HEK293 (cell line): ENCODE data around the gene ECE1.

ENCODE experiments used
- CTCF ChIA-PET: fragments of 350-600 bp; formaldehyde crosslinking; extraction: SDS; loops from one replicate; lab custom pipeline; 2021; ENCODE audit warnings: antibody characterized with exemption; lab: Yijun Ruan, JAX
- POLR2A ChIA-PET: fragments of 300-600 bp; formaldehyde crosslinking; extraction: SDS; loops from one replicate; lab custom pipeline; 2020; ENCODE audit warnings: antibody characterized with exemption, inconsistent platforms; lab: Yijun Ruan, JAX
- H3K27ac ChIP-seq: fragments of 200-500 bp; sonication (Bioruptor generic); 2 replicates; pipeline ENCODE4 v1.5.1; 2014; ENCODE audit warnings: low read depth, low read length, control low read depth, inconsistent platforms; ENCODE audit errors: extremely low read depth
- H3K36me3 ChIP-seq, 2 experiments: fragments of 200-500 bp in 1 of 2; sonication (Bioruptor generic) in 1 of 2; 1 replicate in 1 of 2; 2 replicates in 1 of 2; pipeline ENCODE4 v1.5.1; 2014 to 2017; ENCODE audit warnings: inconsistent platforms in 2 of 2, low read length in 2 of 2; ENCODE audit not compliant: control insufficient read depth in 2 of 2, insufficient read depth in 1 of 2
- H3K4me1 ChIP-seq: fragments of 200-500 bp; sonication (Bioruptor generic); 2 replicates; pipeline ENCODE4 v1.5.1; 2014; ENCODE audit warnings: mild to moderate bottlenecking, low read length, inconsistent platforms; ENCODE audit not compliant: control insufficient read depth, insufficient read depth
- H3K4me3 ChIP-seq: 2 replicates; pipeline ENCODE4 v1.5.1; 2011; ENCODE audit warnings: low read depth, mild to moderate bottlenecking, control low read depth, low read length, moderate library complexity
- H3K9me3 ChIP-seq: fragments of 200-500 bp; sonication (Bioruptor generic); 2 replicates; pipeline ENCODE4 v1.5.1; 2014; ENCODE audit warnings: low read depth, low read length, inconsistent platforms; ENCODE audit not compliant: control insufficient read depth, insufficient read depth
- KLF10 ChIP-seq: fragments of 450-650 bp; IDR thresholded peaks from 2 replicates; pipeline ENCODE4 v1.5.1; 2018; ENCODE audit warnings: missing biosample characterization, mild to moderate bottlenecking, missing genetic modification characterization
- KLF9 ChIP-seq: fragments of 450-650 bp; formaldehyde crosslinking; IDR thresholded peaks from 2 replicates; pipeline ENCODE4 v1.5.1; 2016; ENCODE audit warnings: missing biosample characterization, missing genetic modification characterization, low read depth
- MEIS1 ChIP-seq: sonication (generic); formaldehyde crosslinking; IDR thresholded peaks from 2 replicates; pipeline ENCODE4 v1.8.1; 2022; ENCODE audit warnings: missing genetic modification reagents, mild to moderate bottlenecking, borderline replicate concordance
- PATZ1 ChIP-seq: fragments of 450-650 bp; formaldehyde crosslinking; IDR thresholded peaks from 2 replicates; pipeline ENCODE4 v1.5.1; 2016; ENCODE audit warnings: missing biosample characterization, missing genetic modification characterization
- PRDM2 ChIP-seq: fragments of 450-650 bp; formaldehyde crosslinking; IDR thresholded peaks from 2 replicates; pipeline ENCODE4 v1.5.1; 2016; ENCODE audit warnings: missing biosample characterization, missing genetic modification characterization, borderline replicate concordance
- REPIN1 ChIP-seq: fragments of 450-650 bp; formaldehyde crosslinking; IDR thresholded peaks from 2 replicates; pipeline ENCODE4 v1.5.1; 2017; ENCODE audit warnings: missing biosample characterization, missing genetic modification characterization, low read depth
- REST ChIP-seq: fragments of 450-650 bp; formaldehyde crosslinking; IDR thresholded peaks from 2 replicates; pipeline ENCODE4 v1.5.1; 2016; ENCODE audit warnings: missing biosample characterization, missing genetic modification characterization
- ZFP69B ChIP-seq: fragments of 450-650 bp; formaldehyde crosslinking; IDR thresholded peaks from 2 replicates; pipeline ENCODE4 v1.5.1; 2016; ENCODE audit warnings: missing biosample characterization, missing genetic modification characterization
- ZNF704 ChIP-seq: fragments of 450-650 bp; formaldehyde crosslinking; IDR thresholded peaks from 2 replicates; pipeline ENCODE4 v1.5.1; 2016; ENCODE audit warnings: missing biosample characterization, missing genetic modification characterization
- ZNF768 ChIP-seq: fragments of 450-650 bp; formaldehyde crosslinking; IDR thresholded peaks from 2 replicates; pipeline ENCODE4 v1.5.1; 2018; ENCODE audit warnings: missing biosample characterization, mild to moderate bottlenecking, missing genetic modification characterization
- TF ChIP-seq, protein P1 (sequence below): fragments of 450-650 bp; formaldehyde crosslinking; conservative IDR thresholded peaks from 2 replicates; pipeline ENCODE4 v1.5.1; 2016; ENCODE audit warnings: low read depth, missing biosample characterization, missing genetic modification characterization

Gene ECE1

DNA sequence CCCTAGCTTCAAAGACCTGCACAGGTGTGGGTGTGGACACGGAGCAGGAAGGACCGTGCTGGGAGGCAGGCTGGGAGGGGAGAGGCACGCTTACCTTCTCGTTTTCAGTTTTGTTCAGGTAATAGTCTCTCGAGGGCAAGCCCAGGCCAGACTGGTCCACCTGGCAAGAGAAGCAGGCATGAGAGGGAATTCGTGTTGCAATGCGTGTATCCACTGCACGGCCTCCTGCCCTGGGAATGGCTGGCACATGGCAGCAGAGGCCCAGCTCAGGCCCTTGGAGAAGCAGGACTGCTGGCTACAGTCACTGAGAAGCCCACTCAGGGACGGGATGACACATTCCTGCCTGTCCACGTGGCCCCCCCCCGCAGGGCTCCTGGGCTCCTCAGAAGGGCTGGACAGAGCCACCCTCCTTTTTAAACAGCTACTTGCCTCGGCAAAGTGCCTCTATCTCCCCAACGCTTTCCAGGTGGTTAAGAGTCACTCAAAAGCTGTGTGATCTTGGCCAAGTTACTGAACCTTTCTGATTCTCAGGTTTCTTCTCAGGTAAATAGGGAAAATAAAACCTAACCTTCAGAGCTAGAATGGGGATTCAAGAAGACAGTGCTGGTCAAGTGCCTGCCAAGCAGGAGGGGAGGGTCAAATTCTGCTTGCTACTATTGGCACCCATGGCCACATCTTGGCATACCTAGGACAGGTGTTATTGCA, 32.7 kb downstream of the ECE1 start:
- peak; percentile 56; the same call in 1 of the 2 replicates for TF ChIP-seq ZNF768 (tag by site-specific recombination)
- TF ChIP-seq, protein P1, sequence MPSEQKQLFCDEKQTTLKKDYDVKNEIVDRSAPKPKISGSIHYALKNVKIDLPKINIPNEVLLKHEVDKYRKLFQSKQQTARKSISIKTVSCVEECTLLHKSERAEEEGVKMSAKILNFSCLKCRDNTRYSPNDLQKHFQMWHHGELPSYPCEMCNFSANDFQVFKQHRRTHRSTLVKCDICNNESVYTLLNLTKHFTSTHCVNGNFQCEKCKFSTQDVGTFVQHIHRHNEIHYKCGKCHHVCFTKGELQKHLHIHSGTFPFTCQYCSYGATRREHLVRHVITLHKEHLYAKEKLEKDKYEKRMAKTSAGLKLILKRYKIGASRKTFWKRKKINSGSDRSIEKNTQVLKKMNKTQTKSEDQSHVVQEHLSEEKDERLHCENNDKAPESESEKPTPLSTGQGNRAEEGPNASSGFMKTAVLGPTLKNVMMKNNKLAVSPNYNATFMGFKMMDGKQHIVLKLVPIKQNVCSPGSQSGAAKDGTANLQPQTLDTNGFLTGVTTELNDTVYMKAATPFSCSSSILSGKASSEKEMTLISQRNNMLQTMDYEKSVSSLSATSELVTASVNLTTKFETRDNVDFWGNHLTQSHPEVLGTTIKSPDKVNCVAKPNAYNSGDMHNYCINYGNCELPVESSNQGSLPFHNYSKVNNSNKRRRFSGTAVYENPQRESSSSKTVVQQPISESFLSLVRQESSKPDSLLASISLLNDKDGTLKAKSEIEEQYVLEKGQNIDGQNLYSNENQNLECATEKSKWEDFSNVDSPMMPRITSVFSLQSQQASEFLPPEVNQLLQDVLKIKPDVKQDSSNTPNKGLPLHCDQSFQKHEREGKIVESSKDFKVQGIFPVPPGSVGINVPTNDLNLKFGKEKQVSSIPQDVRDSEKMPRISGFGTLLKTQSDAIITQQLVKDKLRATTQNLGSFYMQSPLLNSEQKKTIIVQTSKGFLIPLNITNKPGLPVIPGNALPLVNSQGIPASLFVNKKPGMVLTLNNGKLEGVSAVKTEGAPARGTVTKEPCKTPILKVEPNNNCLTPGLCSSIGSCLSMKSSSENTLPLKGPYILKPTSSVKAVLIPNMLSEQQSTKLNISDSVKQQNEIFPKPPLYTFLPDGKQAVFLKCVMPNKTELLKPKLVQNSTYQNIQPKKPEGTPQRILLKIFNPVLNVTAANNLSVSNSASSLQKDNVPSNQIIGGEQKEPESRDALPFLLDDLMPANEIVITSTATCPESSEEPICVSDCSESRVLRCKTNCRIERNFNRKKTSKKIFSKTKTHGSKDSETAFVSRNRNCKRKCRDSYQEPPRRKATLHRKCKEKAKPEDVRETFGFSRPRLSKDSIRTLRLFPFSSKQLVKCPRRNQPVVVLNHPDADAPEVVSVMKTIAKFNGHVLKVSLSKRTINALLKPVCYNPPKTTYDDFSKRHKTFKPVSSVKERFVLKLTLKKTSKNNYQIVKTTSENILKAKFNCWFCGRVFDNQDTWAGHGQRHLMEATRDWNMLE, result no peak
- ChIA-PET CTCF (interaction anchor here (0.5 to 9.0 kb wide), 6 partner anchors 13 to 925 kb away, joined by 3 to 256 read pairs (median 4); no protein-coding TSS in a partner anchor), POLR2A (no interaction called here)

DNA sequence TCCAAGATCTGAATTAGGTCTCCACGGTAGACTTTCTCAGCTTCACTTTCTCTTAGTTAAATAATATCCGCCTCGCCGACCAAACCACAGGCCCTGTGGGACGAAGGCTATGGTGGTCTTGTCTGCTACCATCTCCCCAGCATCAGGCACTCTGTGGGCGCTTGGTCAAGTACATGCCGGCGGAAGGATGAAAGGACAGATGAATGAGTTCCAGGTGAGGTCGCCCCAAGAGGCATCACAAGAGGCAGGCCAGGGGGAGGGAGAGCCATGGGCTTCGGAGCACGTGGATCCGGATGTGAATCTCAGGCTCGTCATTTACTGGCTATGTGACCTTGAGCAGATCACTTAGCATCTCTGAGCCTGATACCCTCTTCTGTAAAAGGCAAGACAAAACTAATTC, 33.5 kb downstream of the ECE1 start:
- Histone ChIP-seq H3K27ac (no peak overlapping the region), H3K9me3 (no peaks in the 10 kb centered on the region), H3K4me1 (no peaks in the 10 kb centered on the region), H3K4me3 (no peak overlapping the region), H3K36me3 (peaks cover 0 to 58% of the 10 kb centered on the region in 2 experiments; a peak in 1 of 3 replicates)
- ChIA-PET CTCF (interaction anchor here (1.0 to 9.0 kb wide), 5 partner anchors 9 to 110 kb away, joined by 3 to 256 read pairs (median 9); no protein-coding TSS in a partner anchor), POLR2A (no interaction called here)
- no peak for TF ChIP-seq MEIS1
- no peak for TF ChIP-seq KLF9
- TF ChIP-seq ZFP69B (tag by site-specific recombination), result no peak
- no peak for TF ChIP-seq REST (tag by site-specific recombination)
- TF ChIP-seq ZNF704 (tag by site-specific recombination), result no peak
- TF ChIP-seq KLF10 (tag by site-specific recombination), result no peak
- TF ChIP-seq REPIN1 (tag by site-specific recombination), result no peak
- TF ChIP-seq, all 188 proteins: peak for 0

More for the DNA sequence above, 32.7 kb downstream of the ECE1 start:
- Histone ChIP-seq H3K9me3 (no peaks in the 10 kb centered on the region), H3K4me1 (no peaks in the 10 kb centered on the region; the same call in 1 of the 2 replicates), H3K4me3 (no peak overlapping the region), H3K36me3 (peaks cover 0 to 53% of the 10 kb centered on the region in 2 experiments; a peak in 1 of 3 replicates), H3K27ac (no peak overlapping the region)

- ChIA-PET CTCF (interaction anchor here (0.6 to 9.0 kb wide), 22 partner anchors 8 to 367 kb away, joined by 3 to 256 read pairs (median 8); no protein-coding TSS in a partner anchor), POLR2A (no interaction called here)
- Histone ChIP-seq H3K4me1 (no peaks in the 10 kb centered on the region), H3K9me3 (no peaks in the 10 kb centered on the region), H3K27ac (no peak overlapping the region), H3K36me3 (peaks cover 0 to 58% of the 10 kb centered on the region in 2 experiments; a peak in 1 of 3 replicates)
- TF ChIP-seq PATZ1 (tag by site-specific recombination) (no peak), PRDM2 (tag by site-specific recombination) (no peak)
- TF ChIP-seq, all 188 proteins: peak for 0
- no peak overlapping the region for H3K4me3 ChIP-seq
These were observed 34.3 kb downstream of the ECE1 start for GRCh38 chr1:21255943-21256320.
